GM12878 (cell line): ENCODE measurements around the gene ABHD17C.

Experiments used
- GABPA ChIP-seq: IDR thresholded peaks from 2 replicates; pipeline ENCODE4 v1.6.1; 2014; ENCODE audit warnings: antibody characterized with exemption, low read depth, mild to moderate bottlenecking, inconsistent platforms
- NFIC ChIP-seq: IDR thresholded peaks from 2 replicates; pipeline ENCODE4 v1.6.1; 2012; ENCODE audit warnings: low read depth, mild to moderate bottlenecking, inconsistent platforms, low read length, moderate library complexity
- NFYB ChIP-seq: IDR thresholded peaks from 2 replicates; pipeline ENCODE4 v1.6.1; 2011; ENCODE audit warnings: low read depth, mild to moderate bottlenecking, low read length, improper control_type of control experiment, moderate library complexity; ENCODE audit not compliant: insufficient read depth
- SP1 ChIP-seq: IDR thresholded peaks from one replicate; pipeline ENCODE4 v1.6.1; 2011; ENCODE audit warnings: low read depth, low read length
- SRF ChIP-seq, 2 experiments: IDR thresholded peaks; 2 replicates each; pipeline ENCODE4 v1.6.1; 2011; ENCODE audit warnings: low read depth in 2 of 2, low read length in 2 of 2, mild to moderate bottlenecking in 1 of 2, moderate library complexity in 1 of 2
- TAF1 ChIP-seq: IDR thresholded peaks from 2 replicates; pipeline ENCODE4 v1.6.1; 2011; ENCODE audit warnings: mild to moderate bottlenecking, low read depth, low read length, borderline replicate concordance
- TF ChIP-seq, protein P1 (sequence below): fragments of 450-650 bp; IDR thresholded peaks from 2 replicates; pipeline ENCODE4 v1.6.1; 2017; ENCODE audit warnings: mild to moderate bottlenecking
- TF ChIP-seq, protein P2 (sequence below), 3 experiments: IDR thresholded peaks in 2 of 3; conservative IDR thresholded peaks in 1 of 3; 2 replicates each; pipeline ENCODE4 v1.5.1; 2011; ENCODE audit warnings: low read depth in 3 of 3, low read length in 3 of 3, mild to moderate bottlenecking in 3 of 3, control low read depth in 2 of 3, moderate library complexity in 2 of 3, inconsistent platforms in 1 of 3, mixed read lengths in 1 of 3; ENCODE audit not compliant: control insufficient read depth in 2 of 3, insufficient read depth in 1 of 3; ENCODE audit errors: extremely low read depth in 1 of 3
- TF ChIP-seq, protein P3 (sequence below): IDR thresholded peaks from 2 replicates; pipeline ENCODE4 v1.6.1; 2011; ENCODE audit warnings: mild to moderate bottlenecking, low read depth, low read length, moderate library complexity; ENCODE audit not compliant: insufficient replicate concordance

DNA sequence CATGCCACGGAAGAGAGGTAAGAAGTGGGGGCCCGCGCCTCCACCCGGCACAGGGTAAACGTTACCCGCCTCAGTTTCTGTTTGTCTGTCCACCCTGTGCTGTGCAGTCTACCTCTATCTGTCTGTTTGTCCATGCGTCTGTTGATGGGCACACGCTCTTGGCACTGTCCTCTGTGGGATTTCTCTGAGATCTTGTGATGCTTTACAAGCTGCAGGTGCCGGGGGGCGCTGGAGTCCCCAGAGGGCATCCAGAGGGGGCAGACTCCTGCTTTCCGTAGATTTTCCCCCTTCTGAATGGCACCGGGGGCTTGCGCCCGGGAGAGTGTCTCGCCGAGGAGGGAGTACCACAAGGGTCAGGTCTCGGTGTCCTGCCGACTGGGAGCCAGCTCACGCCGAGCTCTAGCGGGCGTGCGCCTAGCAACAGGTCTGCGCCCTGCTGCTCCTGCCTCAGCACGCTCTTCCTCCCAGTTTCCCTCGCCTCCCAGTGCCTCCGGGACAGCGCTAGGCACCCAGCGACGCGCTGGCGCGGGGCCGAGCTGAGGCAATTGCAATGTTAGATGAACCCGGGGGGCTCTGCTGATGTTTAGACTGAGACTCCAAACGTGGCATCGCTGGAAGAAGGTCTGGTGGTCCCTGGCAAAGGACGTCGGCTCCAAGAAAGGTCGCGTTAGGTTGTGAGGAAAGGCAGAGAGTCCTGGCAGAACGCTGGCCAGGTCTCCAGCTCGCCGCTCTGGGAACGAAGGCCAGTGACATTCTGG lies 84.7 kb downstream of the ABHD17C start:
- TF ChIP-seq, protein P1, sequence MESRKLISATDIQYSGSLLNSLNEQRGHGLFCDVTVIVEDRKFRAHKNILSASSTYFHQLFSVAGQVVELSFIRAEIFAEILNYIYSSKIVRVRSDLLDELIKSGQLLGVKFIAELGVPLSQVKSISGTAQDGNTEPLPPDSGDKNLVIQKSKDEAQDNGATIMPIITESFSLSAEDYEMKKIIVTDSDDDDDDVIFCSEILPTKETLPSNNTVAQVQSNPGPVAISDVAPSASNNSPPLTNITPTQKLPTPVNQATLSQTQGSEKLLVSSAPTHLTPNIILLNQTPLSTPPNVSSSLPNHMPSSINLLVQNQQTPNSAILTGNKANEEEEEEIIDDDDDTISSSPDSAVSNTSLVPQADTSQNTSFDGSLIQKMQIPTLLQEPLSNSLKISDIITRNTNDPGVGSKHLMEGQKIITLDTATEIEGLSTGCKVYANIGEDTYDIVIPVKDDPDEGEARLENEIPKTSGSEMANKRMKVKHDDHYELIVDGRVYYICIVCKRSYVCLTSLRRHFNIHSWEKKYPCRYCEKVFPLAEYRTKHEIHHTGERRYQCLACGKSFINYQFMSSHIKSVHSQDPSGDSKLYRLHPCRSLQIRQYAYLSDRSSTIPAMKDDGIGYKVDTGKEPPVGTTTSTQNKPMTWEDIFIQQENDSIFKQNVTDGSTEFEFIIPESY = no peak
- TF ChIP-seq SRF (IDR thresholded peaks at IDR 0.05; ENCODE audit: low read depth in 2 of 2, low read length in 2 of 2) (no peak), GABPA (no peak), NFYB (no peak), NFIC (no peak), TAF1 (no peak), SP1 (no peak)
- TF ChIP-seq, protein P2, sequence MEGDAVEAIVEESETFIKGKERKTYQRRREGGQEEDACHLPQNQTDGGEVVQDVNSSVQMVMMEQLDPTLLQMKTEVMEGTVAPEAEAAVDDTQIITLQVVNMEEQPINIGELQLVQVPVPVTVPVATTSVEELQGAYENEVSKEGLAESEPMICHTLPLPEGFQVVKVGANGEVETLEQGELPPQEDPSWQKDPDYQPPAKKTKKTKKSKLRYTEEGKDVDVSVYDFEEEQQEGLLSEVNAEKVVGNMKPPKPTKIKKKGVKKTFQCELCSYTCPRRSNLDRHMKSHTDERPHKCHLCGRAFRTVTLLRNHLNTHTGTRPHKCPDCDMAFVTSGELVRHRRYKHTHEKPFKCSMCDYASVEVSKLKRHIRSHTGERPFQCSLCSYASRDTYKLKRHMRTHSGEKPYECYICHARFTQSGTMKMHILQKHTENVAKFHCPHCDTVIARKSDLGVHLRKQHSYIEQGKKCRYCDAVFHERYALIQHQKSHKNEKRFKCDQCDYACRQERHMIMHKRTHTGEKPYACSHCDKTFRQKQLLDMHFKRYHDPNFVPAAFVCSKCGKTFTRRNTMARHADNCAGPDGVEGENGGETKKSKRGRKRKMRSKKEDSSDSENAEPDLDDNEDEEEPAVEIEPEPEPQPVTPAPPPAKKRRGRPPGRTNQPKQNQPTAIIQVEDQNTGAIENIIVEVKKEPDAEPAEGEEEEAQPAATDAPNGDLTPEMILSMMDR (IDR thresholded peaks at IDR 0.05 in 2 of 3, conservative IDR thresholded peaks at IDR 0.05 in 1 of 3; ENCODE audit: control insufficient read depth in 2 of 3, extremely low read depth in 1 of 3, insufficient read depth in 1 of 3, low read depth in 3 of 3, low read length in 3 of 3) = no peak
- TF ChIP-seq, protein P3, sequence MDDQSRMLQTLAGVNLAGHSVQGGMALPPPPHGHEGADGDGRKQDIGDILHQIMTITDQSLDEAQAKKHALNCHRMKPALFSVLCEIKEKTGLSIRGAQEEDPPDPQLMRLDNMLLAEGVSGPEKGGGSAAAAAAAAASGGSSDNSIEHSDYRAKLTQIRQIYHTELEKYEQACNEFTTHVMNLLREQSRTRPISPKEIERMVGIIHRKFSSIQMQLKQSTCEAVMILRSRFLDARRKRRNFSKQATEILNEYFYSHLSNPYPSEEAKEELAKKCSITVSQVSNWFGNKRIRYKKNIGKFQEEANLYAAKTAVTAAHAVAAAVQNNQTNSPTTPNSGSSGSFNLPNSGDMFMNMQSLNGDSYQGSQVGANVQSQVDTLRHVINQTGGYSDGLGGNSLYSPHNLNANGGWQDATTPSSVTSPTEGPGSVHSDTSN = no peak
